ENCODE measurements around the gene TUFM.
"Not testable (repeated sequence)": the region's sequence is repeated elsewhere in the genome, so short reads cannot be mapped to it uniquely, and the experiment has no call there.

Gene TUFM

DNA sequence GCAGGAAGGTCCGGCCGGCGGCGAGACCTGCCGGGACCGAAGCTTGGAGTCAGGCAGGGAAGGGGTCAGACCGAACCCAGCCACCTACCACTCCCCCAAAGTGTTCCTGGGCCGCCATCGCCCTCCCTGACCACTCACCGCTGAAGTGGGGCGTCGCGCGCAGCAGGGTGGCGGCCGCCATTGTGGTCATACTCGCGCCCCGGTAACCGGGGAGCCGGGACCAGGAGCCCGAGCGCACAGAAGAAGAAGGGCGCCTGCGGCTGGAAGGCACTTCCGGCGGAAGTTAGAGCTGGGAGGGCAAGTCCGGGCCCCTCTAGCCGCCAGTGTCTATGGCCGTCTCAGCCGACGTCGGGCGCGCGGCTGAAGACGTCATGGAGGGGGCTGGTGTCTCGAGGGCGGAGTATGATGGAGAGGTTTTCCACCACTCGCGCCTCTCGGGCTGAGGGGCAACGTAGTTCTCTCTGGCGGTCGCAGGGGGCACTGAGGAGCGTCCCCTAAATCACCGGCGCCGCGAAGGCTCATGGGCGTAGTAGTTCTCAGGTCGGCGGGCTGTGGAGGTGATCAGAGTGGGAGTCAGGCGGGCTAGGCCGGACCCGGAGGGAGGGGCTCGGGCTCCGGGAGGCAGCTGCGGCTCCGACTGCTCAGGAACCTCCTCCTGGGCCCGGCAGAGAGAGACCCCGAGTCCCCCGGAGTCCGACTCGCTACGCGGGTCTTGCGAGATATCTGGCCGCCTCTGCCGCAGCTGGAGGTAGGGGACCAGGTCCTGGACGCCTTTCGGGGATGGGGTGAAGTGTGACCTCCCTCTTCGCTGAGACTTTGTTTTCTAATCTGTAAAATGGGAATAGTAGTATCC, at the start of gene TUFM:
TSS of gene TUFM (minus strand) at position 269 of the 853 bp plus-strand sequence. CDS start at position 190, 79 bp downstream.
- DNase-seq: peak; percentile 98

DNA sequence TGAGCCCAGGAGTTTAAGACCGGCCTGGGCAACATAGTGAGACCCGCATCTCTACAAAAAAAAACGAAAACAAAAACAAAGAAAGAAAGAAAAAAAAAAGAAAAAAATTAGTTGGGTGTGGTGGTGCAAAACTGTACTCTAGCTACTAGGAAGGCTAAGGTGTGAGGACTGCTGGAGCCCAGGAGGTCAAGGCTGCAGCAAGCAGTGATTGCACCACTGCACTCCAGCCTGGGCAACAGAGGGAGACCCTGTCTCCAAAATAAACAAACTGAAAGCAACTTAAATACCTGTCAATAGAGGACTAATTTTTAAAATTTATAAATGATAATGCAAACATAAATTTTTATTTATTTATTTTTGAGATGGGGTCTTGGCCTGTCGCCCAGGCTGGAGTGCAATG, 49.5 kb upstream of the TUFM start:
- DNase-seq: no peak

DNA sequence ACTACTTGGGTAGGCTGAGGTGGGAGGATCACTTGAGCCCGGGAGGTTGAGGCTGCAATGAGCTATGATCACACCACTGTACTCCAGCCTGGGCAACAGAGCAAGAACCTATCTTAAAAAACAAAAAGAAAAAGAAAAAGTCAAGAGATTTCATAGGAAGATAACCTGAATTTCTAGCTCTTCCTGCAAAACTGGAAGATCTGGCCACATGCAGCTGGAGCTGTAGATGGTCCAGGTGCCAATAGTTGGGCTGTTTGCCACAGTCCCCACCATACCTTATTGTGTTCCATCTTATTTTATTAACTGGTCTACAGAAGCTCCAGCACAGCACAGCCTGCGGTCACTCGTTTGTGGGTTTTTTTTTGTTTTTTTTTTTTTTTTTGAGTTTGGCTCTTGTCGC, 47.1 kb upstream of the TUFM start:
- DNase-seq: no peak

DNA sequence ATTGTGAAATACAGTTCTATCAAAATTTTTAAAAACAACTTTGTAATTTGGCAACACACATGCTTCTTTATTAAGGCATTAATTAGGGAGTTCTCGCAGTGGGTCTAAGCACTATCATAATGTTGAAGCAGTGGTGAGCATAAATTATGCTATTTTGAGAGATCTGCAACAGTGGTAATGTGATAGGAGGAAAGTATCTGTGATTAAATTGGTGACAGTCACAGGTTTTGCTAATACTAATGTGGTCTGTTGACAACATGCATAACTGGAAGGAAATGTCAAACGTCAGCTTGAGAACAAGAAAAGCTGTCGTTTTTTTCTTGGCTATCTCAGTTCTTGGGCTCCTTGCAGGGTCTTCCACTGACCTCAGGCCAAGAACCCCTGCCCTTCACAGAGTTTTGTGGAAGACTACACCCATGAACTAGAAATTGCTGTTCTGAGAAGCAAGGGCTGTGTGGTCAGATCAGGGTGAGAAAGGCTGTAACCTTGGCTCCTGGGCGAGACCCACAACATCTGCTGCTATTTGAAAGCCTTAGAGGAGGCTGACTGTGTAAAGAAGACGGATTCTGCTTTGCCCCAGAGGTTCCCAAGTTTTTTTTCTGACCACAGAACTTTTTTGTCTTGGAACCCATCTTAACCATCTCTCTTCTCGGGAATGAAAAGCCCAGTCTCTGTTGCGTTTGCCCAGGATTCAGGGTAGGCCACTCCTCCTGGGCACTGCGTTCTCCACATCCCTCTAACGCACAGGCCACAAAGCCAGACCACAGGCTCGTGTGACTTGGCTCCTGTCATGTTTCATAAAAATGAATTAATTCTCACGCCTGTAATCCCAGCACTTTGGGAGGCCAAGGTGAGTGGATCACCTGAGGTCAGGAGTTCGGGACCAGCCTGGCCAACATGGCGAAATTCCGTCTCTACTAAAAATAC, 46.1 kb upstream of the TUFM start:
- no peak for DNase-seq

DNA sequence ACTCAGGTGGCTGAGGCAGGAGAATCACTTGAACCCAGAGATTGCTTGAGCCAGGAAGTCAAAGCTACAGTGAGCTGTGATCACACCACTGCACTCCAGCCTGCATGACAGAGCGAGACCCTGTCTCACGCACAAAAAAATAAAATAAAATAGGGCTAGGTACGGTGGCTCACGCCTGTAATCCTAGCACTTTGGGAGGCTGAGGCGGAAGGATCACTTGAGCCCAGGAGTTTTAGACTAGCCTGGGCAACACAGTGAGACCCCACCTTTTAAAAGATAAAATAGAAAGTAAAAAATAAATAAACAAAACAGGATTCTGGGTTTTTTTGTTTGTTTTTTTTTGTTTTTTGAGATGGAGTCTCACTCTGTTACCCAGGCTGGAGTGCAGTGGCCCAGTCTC, 44.2 kb upstream of the TUFM start:
- not testable (repeated sequence) for DNase-seq

DNA sequence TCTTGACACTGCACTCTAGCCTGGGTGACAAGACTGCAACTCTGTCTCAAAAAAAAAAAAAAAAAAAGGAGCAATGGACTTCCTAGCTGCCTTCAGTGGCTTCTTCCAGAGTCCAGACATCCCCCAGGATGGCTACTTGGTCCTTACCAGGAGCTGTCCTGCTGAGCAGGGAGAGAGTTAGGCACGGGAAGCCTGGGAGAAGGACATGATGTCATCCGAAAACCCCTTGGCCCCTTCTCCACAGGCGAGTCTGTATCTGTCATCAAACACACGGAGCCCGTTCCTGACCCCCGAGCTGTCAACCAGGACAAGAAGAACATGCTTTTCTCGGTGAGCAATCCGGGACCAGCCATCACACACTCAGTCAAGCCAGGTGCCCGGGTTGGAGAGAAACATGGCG, 40.8 kb upstream of the TUFM start:
- DNase-seq: no peak

DNA sequence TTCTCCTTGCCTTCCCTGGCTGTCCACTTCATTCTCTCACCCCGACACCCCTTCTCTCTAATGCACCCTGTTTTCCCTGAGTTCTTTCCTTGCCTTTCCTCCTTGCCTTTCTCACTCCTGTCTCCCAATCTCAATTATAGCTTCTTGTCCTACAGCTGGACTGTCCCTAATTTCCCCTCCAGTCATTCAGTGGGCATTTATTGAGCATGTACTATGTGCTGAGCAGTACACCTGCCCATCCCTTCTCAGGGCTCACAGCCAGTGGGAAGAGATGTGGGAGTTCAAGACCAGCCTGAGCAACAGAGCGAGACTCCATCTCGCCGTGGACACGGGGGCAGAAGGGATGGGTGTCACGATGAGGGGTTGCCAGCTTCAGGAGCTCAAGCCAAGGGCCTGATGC, 37.9 kb upstream of the TUFM start:
- no peak for DNase-seq

DNA sequence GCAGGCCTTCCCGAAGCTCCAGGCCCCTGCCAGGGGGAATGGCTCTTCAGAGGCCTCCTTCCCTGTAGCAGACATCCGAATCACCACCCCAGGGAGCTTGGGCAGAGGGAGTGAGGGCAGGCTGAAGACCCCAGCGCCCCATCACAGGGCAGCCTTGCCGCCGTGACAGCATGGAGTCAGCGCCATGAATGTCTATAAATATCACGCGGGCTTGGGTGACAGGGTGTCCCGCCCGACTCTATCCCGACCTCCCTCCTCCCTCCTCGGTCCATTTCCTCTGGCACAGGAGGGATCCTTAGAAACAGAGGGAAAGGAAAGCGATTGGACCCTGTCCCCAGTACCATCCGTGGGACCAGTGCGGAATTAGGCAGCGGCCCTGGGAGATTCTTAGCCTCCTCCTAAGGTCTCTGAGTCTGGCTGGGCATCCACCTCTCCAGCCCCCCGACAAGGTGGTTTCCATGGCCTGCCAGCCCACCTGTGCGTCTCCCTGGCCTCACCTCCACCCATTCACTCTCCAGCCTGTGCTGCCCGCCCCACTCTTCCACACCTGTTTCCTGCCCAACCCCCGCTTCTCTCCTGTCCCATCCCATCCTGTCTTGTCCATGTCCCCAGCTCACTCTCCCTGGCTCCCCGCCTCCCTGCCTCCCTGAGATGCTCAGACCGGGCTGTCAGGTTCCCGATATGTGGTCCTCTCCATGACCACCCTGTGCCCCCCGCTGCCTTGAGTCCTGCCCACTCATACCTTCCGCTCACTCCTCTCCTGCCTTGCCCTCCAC, 37.3 kb upstream of the TUFM start:
- DNase-seq: no peak

DNA sequence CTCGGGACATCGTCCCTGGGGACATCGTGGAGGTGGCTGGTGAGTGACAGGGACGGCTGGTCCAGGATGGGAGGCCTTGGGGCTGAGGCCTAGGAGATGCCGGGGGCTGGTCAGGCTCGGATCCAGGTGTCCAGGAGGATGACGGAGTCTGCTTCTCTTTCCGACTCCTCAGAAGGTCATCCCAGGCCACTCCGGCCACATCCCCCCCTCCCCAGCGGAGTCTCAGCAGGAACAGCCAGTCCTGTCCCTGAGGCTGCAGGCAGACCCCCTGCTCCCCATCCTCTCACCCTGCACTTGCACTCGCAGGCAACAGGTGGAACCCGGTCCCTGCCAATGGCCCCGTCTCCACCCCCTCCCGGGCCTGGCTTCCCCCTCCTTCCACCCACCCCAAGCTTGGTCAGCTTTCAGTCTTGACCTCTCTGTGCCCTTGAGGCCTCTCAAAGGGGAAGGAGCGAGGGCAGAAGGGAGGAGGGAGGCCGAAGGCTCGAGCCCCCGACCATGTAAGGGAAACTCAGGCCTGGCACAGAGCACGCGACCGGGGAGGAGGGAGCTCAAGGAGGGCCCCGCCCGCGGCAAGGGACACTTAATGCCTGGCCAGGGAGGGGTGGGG, 36.5 kb upstream of the TUFM start:
- DNase-seq: no peak

DNA sequence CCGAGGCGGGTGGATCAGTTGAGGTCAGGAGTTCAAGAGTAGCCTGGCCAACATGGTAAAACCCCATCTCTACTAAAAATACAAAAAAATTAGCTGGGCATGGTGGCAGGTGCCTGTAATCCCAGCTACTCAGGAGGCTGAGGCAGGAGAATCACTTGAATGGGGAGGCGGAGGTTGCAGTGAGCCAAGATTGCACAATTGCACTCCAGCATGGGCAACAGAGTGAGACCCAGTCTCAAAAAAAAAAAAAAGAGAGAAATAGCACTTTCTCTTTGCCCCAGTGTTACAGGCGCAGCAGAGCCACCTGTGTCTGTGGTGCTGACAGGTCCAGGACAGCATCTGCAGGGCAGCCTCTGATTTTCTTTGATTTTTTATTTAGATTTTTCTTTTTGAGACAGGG, 35.4 kb upstream of the TUFM start:
- not testable (repeated sequence) for DNase-seq

DNA sequence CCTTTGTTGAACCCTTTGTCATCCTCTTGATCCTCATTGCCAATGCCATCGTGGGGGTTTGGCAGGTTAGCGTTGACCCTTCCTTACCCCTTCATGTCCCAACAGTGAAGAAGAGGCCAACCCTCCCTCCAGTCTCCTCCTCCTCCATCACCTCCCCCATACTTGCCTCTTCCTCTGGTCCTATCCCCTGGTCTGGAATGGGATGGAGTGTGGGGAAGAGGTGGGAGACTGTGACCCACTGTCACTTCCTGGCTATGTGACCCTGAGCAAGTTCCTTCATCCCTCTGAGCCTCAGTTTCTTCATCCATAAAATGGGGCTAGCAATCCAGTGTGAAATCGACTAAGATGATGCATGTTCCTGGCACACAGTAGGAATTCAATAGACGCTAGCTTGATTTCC, 34.8 kb upstream of the TUFM start:
- no peak for DNase-seq

DNA sequence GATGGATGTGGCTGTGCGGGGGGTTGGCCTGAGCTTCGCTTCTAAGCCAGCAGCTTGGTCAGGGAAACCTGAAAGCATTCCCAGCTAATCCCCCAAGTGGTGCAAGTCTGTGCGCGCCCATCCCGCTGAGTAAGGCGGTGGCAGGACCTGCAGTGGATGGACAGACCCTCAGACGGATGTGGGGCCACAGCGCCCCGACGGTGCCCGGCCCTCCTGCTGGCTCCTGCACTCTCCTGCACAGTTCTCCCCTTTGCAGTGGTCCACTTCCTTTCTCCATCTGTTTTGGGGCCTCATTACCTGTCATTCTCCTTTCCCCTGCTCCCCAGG, 34.4 kb upstream of the TUFM start:
- no peak for DNase-seq

DNA sequence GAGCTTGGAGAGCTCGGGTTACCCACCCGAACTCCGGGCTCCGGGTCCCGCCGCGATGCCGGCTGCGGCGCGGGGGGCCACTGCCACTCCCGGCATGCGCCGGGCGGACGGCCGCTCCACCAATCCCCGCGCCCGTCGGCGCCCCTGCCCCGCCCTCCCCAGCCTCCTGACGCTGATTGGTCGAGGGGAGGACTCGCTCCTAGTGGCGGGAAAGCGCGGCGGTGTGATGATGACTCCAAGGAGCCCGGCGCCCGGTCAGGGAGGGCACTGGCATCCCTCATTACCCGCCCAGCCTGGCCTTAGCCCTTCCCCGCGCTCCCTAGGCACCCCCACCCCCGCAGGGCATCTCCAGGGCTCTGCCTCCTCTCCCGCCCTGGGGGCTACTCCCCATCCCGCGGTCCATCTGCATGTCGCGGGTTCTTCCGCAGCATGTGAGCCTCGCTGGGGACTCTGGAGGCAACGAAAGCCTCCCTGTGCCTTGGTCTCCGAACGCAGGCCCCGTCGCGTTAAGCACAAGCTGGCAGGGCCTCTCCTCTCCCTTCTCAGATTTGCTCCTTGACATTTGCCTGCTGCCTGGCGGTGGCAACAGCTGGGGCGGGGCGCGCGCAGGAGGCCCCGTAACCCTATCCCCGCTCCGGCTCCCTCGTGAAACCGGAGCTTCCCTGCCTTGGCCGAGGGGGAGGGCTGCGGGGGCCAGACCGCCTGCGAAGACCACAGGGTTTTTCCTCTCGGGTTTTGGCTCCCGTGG, 33.9 kb upstream of the TUFM start:
- DNase-seq: peak; percentile 80

DNA sequence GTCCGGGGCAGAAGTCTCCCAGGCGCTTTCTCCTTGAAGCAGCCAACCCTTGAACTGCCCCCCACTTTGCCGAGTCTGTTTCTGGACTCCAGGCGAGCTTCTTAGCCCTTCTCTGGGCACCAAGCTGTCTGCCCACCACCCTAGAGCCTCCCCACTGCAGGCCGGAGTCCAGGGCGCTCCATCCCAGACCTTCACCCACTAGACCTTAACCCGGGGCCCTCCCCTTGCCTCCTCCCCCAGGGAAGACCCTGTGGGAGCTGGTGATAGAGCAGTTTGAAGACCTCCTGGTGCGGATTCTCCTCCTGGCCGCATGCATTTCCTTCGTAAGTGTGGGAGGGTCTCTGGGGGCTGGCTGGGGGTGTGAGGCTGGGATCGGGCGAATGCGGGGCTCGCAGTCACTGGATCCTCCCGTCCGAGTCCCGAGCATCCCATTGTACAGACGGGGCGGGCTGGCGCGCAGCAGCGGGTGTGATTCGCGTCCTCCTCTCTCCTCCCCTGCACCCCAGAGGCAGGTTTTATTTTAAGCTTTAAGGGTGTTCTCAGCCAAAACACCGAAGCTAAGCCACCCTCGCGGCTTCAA, 33.2 kb upstream of the TUFM start:
- DNase-seq: no peak

DNA sequence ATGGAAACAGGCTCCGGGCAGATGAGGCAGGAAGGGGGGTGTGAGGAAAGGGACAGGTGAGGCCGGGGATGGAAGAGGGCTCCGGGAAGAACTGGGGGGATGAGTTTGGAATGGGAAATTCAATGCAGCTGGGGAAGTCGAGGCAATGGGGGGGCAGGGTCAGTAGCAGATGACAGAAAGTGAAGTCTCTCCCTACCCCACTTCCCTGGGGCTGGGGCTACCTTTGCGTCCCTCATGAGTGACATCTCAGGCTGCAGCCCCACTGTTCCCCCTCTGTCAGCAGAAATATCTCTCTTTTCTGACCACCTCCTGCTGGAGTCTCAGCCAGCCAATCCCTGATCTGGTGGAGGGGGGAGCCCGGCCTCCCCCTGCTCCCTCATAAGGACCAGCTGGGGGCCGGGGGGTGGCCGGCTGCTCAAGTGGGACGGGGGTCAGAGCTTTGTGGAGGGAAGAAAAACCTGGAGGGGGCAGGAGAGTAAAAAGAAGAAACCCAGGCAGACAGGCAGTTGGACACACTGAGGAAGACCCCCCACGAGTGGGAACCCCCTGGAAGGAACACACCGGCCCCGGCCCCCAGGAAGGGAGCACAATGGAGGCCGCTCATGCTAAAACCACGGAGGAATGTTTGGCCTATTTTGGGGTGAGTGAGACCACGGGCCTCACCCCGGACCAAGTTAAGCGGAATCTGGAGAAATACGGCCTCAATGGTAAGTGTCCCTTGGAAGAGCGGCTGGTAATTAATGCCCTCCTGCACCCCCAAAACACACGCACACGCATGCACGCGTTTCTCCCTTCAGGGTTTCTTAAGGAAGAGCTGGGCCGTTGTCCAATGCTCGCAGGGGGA, 32.2 kb upstream of the TUFM start, which contains the start of gene ATP2A1:
TSS of gene ATP2A1 (plus strand) at position 406 of the 844 bp plus-strand sequence. CDS start at position 590, 184 bp downstream.
- no peak for DNase-seq

DNA sequence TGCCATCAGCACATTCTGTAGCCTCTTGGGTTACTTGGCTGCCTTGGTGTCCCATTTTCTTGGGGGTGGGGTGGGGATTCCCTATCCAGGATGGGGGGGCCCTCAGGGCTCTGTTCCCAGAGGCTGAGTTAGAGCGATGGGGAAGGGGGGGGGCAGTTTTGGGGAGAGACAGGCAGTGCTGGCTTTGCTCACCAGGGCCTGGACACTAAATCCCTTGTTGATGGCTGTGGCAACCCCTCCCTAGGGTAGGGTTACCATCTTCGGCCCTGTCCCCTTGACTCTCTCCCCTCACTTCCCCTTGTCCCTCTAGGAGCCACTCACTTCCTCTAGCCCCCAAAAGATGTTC, 31.5 kb upstream of the TUFM start:
- no peak for DNase-seq

DNA sequence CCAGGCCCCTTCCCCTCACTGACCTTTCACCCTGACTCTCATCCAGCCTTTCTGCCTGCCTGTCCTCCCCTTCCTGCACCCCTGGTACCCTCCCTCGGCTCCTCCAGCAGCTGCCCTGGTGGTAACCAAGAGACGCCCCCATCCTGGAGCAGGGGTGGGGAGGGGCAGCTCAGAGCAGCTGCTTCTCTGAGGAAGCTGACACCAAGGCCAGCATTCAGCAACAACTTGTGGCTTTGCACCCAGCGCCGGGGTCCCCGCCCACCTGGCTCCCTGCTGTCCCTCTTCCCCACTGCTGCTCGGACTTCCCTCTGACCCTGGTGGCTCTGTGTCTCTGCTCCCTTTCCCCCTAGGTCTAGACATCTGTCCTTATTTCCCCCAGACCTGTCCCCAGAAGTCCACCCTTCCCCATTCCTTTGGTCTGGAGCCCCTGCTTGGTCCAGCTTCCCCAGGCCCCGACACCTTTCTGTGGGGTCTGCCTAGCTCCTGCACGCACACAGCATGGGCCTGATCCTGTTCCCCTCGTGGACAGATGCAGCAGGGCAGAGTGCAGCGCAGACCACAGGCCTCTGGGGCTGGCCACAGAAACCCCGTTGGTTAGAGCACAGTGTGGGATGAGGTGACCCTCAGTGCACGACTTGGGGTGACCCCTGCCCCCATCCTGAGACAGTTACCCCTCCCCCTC, 31.0 kb upstream of the TUFM start:
- DNase-seq: no peak

DNA sequence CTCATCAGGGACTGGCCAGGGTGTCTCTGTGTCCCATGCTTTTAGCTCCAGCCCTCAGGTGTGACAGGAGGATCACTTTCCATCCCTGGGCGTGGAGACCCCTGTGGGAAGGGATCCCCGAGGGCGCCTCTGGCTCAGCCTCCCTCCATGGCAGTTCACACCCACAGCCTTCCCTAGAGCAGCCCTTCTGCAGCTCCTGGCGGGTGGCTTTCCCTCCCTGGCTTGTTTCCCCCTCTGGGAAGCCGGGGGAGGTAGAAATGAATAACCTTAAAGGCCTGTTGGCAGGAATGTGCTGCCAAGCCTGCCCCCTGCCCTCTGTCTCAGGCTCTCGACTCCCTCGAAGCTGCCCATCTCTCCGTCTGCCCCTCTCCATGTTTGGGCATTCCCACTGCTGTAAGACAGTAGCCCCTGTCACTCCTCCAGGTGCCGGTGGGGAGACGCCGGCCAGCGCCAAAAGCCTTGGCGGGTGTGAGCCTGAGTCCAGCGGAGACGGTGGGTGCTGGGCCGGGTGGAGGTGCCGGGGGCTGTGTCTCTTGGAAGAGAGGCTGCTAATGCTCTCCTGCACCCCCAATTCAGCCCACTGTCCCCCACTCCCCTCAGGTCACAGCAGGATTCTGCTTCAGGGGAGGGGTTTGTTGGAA, 30.0 kb upstream of the TUFM start:
- no peak for DNase-seq
